22Rv1 (cell line): ENCODE data around the gene IFITM2.

Experiments used
- ZFX ChIP-seq: fragments of 450-650 bp; IDR thresholded peaks from 2 replicates; pipeline ENCODE4 v1.6.1; 2017; ENCODE audit warnings: antibody characterized with exemption, borderline replicate concordance
- TF ChIP-seq, protein P1 (sequence below): fragments of 450-650 bp; IDR thresholded peaks from 2 replicates; pipeline ENCODE4 v1.5.1; 2017; ENCODE audit warnings: mild to moderate bottlenecking

GRCh38 chr11:342328-342727 is 34.7 kb downstream of the IFITM2 start:
- TF ChIP-seq, protein P1, sequence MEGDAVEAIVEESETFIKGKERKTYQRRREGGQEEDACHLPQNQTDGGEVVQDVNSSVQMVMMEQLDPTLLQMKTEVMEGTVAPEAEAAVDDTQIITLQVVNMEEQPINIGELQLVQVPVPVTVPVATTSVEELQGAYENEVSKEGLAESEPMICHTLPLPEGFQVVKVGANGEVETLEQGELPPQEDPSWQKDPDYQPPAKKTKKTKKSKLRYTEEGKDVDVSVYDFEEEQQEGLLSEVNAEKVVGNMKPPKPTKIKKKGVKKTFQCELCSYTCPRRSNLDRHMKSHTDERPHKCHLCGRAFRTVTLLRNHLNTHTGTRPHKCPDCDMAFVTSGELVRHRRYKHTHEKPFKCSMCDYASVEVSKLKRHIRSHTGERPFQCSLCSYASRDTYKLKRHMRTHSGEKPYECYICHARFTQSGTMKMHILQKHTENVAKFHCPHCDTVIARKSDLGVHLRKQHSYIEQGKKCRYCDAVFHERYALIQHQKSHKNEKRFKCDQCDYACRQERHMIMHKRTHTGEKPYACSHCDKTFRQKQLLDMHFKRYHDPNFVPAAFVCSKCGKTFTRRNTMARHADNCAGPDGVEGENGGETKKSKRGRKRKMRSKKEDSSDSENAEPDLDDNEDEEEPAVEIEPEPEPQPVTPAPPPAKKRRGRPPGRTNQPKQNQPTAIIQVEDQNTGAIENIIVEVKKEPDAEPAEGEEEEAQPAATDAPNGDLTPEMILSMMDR = no peak
- TF ChIP-seq ZFX = no peak
